GM19238 (cell line): ENCODE measurements around the gene TM9SF3.

ENCODE experiments used
- DNase-seq: peaks from one replicate; pipeline ENCODE4 v3.0.0; 2011; ENCODE audit warnings: low spot score; ENCODE audit not compliant: insufficient read length

TM9SF3 gene

DNA sequence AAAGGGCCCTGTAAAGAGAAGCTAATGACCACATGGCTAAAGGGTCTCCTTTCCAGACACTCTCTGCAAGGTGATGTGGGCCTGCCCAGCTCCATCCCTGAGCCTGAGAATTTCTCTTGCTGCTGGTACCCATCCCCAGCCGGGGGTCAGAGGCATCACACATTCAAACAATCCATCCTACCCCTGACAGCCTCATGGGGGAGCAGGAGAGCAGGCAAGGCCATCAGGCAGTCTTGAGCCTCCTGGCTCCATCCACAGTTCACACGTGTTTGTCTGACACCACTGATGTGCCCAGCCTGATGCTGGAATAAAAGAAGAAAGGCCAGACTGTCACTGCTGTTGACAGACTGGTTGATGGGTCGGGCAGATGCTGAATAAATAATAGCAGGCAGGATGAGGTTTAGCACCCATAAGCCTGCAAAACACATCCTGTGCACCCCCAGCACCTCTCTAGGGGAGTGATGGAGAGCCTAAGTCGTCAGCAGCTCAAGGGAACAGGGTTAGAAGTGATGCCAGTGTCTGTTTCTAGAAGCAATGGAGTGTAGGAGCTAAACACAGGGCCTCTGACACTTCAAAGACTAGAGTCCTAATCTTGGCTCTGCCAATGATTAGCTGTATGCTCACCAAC lies 116.6 kb downstream of the TM9SF3 start:
- DNase-seq = peak; percentile 37

DNA sequence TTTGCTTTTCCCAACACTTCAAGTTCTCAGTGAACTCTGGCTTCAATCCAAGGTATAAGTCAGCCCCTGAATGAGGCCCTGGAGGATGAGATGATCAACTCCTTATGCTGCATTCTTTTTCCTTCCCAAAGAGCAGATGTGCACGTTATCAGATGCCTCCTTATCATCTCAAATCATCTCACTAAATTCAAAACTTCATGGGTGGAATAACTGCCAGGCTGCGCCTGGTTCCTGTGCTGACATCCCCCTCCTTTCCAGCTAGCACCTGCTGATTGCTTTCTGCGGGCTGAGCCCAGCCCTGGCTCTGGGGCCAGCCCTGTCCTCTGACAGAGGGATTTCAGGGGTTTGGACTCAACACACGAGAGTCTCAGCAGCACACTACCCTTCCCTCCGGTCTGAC lies 118.0 kb downstream of the TM9SF3 start:
- DNase-seq = no peak
